DOHH2 (cell line): Measurements from ENCODE around the gene FAM221B.

Source experiments
- CTCF ChIP-seq: fragments of 200-600 bp; sonication (generic); IDR thresholded peaks from one replicate; pipeline ENCODE4 v1.5.1; 2014; ENCODE audit warnings: antibody characterized with exemption, mild to moderate bottlenecking, low read depth, low read length; ENCODE audit not compliant: poor library complexity, severe bottlenecking
- EZH2phosphoT487 ChIP-seq: fragments of 200-600 bp; sonication (generic); IDR thresholded peaks from 2 replicates; pipeline ENCODE4 v1.6.1; 2017; ENCODE audit warnings: borderline replicate concordance, mild to moderate bottlenecking, antibody characterized with exemption, low read length, moderate library complexity, mixed read lengths

DNA sequence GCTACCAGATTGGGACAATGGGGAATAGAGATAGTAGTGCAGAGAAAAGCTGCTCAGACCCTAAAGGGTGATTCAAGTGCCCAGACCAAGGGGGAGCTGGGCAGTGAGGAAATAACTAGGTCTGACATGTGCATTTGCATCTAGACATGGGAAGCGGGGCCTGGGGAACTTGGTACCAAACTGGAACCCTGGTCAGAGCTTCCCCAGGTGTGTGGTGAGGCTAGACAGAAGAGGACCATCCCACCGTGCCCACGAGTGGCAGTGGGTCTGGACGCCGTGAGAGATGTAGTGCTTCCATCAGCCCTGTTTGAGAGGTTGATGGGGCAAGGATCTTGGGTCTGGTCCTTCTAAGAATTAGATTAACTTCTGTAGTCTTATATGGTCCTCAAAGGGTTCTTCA lies 8.1 kb upstream of the FAM221B start:
- TF ChIP-seq CTCF = no peak
- TF ChIP-seq EZH2phosphoT487 = no peak
